Activated CD4-positive, alpha-beta memory T cell treated with anti-CD3 and anti-CD28 coated beads for 36 hours (primary cell): Measurements from ENCODE around the gene USP48. TPM values are rescaled to one million over a fixed set of nuclear protein-coding genes. Genes with fewer than 3 reads are reported as not detected.

Experiments used
- CTCF ChIA-PET: fragments of 350-600 bp; sonication (Branson Sonifier 250); formaldehyde crosslinking; loops from one replicate; lab custom pipeline; 2021; ENCODE audit warnings: antibody characterized with exemption, inconsistent platforms; lab: Charles Lee
- POLR2A ChIA-PET: fragments of 350-600 bp; sonication (Branson Sonifier 250); formaldehyde crosslinking; loops from one replicate; lab custom pipeline; 2021; ENCODE audit warnings: antibody characterized with exemption; lab: Charles Lee
- DNase-seq: peaks from one replicate; pipeline ENCODE4 v3.0.0-alpha.2; 2020
- H3K27ac Mint-ChIP-seq: one replicate; pipeline ENCODE4 v1.8.0; 2021; ENCODE audit warnings: mixed read lengths
- H3K27me3 Mint-ChIP-seq: one replicate; pipeline ENCODE4 v1.8.0; 2021; ENCODE audit warnings: mixed read lengths
- H3K36me3 Mint-ChIP-seq: one replicate; pipeline ENCODE4 v1.8.0; 2021; ENCODE audit warnings: mixed read lengths
- H3K4me1 Mint-ChIP-seq: one replicate; pipeline ENCODE4 v1.8.0; 2021; ENCODE audit warnings: low read depth, mixed read lengths
- H3K4me3 Mint-ChIP-seq: one replicate; pipeline ENCODE4 v1.8.0; 2021; ENCODE audit warnings: mild to moderate bottlenecking, mixed read lengths
- H3K9me3 Mint-ChIP-seq: one replicate; pipeline ENCODE4 v1.8.0; 2021; ENCODE audit warnings: mixed read lengths
- intact Hi-C: fragments of 100-400 bp; cut with micrococcal nuclease; formaldehyde crosslinking; loops from one replicate; pipeline ENCODE4 v1.15.1; 2023
- total RNA-seq, 2 experiments: library from RNA; stranded (reverse); gene quantifications; one replicate each; pipeline ENCODE4 v1.2.3, GENCODE V29; 2021

The USP48 gene
- total RNA-seq, 2 experiments from 2014 or later, result 77.2 to 91.1 TPM

- Mint-ChIP-seq H3K27me3 (no peaks in the 10 kb centered on the region), H3K9me3 (no peaks in the 10 kb centered on the region), H3K27ac (no peak overlapping the region), H3K4me3 (no peak overlapping the region), H3K36me3 (peaks cover 57% of the 10 kb centered on the region), H3K4me1 (peaks cover 4% of the 10 kb centered on the region)
- ChIA-PET CTCF (interaction anchor here (0.6 to 2.1 kb wide), 3 partner anchors 11 to 260 kb away, joined by 3 to 5 read pairs (median 4); no protein-coding TSS in a partner anchor), POLR2A (no interaction called here)
- no peak for DNase-seq
- intact Hi-C loops, result no loop called here
Measured at GRCh38 chr1:21703318-21703963, 79.5 kb downstream of the USP48 start.

GRCh38 chr1:21702780-21703179 is 80.2 kb downstream of the USP48 start:
- H3K27me3 Mint-ChIP-seq, result no peaks in the 10 kb centered on the region
- peaks cover 59% of the 10 kb centered on the region for H3K36me3 Mint-ChIP-seq
- intact Hi-C loops, result no loop called here
- no peak for DNase-seq
- H3K4me1 Mint-ChIP-seq, result peaks cover 4% of the 10 kb centered on the region
- CTCF ChIA-PET, result interaction anchor here (0.6 to 2.1 kb wide), 3 partner anchors 12 to 261 kb away, joined by 3 to 5 read pairs (median 4); no protein-coding TSS in a partner anchor
- POLR2A ChIA-PET, result interaction anchor here (0.6 kb wide), 1 partner anchor 54 kb away, joined by 3 read pairs; no protein-coding TSS in a partner anchor
- H3K9me3 Mint-ChIP-seq, result no peaks in the 10 kb centered on the region
- no peak overlapping the region for H3K4me3 Mint-ChIP-seq
- H3K27ac Mint-ChIP-seq, result no peak overlapping the region

DNA sequence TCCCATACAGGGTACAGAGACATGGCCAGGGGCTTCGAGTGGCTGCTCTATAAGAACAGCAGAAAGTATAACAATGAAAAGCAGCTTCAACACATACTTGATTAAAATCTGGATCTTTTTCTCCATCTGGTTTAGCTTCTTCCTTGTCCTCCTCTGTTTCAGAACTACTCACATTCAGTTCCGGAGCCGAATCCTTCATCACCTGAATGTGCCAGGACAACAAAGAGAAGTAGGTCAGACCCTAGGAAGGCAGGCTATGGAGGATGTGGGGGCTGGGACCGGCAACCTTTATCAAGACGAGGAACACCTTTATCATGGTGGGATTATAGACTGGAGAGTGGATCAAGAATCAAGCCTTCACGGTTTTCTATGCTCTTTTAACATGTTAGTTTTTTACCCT is 81.5 kb downstream of the USP48 start:
- Mint-ChIP-seq H3K27ac (no peak overlapping the region), H3K36me3 (peaks cover 52% of the 10 kb centered on the region)

DNA sequence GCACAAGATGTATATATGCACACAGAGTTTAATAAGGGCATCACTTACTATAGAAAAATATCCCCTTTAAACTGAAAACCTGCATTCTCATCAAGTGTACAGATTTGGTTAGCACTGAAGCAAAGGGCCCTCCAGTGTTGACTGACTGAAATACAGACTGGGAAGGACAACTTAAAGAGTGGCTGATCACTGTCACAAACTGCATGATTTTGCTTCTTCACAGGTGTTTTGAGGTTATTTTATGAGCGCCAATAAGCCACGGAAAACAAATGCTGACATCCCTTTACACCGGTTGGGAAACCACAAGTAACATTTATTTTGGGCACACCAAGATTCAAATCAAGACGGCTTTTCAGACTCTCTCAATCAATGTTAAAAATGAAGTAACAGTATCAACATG is 82.9 kb downstream of the USP48 start:
- intact Hi-C loops, result no loop called here
- peaks cover 4% of the 10 kb centered on the region for H3K4me1 Mint-ChIP-seq
- no peak for DNase-seq
- H3K36me3 Mint-ChIP-seq, result peaks cover 46% of the 10 kb centered on the region
- CTCF ChIA-PET, result no interaction called here
- POLR2A ChIA-PET, result no interaction called here
- H3K9me3 Mint-ChIP-seq, result no peaks in the 10 kb centered on the region
- no peaks in the 10 kb centered on the region for H3K27me3 Mint-ChIP-seq
- H3K27ac Mint-ChIP-seq, result no peak overlapping the region
- H3K4me3 Mint-ChIP-seq, result no peak overlapping the region

More for the DNA sequence above, 81.5 kb downstream of the USP48 start:
- DNase-seq, result no peak
- Mint-ChIP-seq H3K9me3 (no peaks in the 10 kb centered on the region), H3K4me1 (peaks cover 4% of the 10 kb centered on the region), H3K27me3 (no peaks in the 10 kb centered on the region), H3K4me3 (no peak overlapping the region)
- ChIA-PET POLR2A (no interaction called here), CTCF (interaction anchor here (0.9 to 1.0 kb wide), 2 partner anchors 60 to 81 kb away, joined by 3 read pairs; no protein-coding TSS in a partner anchor)
- intact Hi-C loops, result no loop called here

GRCh38 chr1:21696931-21697330 is 86.0 kb downstream of the USP48 start:
- Mint-ChIP-seq H3K4me3 (no peak overlapping the region), H3K27ac (no peak overlapping the region), H3K36me3 (peaks cover 49% of the 10 kb centered on the region), H3K9me3 (no peaks in the 10 kb centered on the region), H3K27me3 (no peaks in the 10 kb centered on the region), H3K4me1 (no peaks in the 10 kb centered on the region)
- no peak for DNase-seq
- intact Hi-C loops, result no loop called here
- ChIA-PET CTCF (no interaction called here), POLR2A (no interaction called here)

DNA sequence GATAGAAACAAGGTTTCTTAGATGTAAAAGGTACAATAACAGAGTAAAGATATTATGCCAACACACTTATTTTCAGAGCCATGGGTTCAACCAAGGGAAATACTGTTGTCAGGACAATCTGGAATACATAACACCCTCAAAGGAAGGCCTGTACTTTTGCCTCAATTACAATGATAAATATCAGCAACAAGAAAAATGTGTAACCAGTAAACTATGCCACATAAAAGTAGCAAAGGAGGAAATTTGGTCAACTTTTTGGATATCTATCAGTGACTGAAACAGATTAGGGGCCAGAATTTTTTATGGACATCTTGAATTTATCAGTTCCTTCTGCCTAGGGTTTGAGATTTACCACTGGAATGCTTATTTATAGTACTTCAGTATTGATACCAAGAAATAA is 89.2 kb downstream of the USP48 start:
- intact Hi-C loops, result no loop called here
- Mint-ChIP-seq H3K27me3 (no peaks in the 10 kb centered on the region), H3K9me3 (no peaks in the 10 kb centered on the region), H3K27ac (no peak overlapping the region), H3K4me3 (no peak overlapping the region), H3K4me1 (no peaks in the 10 kb centered on the region), H3K36me3 (peaks cover 45% of the 10 kb centered on the region)
- no peak for DNase-seq
- POLR2A ChIA-PET, result no interaction called here
- CTCF ChIA-PET, result no interaction called here

DNA sequence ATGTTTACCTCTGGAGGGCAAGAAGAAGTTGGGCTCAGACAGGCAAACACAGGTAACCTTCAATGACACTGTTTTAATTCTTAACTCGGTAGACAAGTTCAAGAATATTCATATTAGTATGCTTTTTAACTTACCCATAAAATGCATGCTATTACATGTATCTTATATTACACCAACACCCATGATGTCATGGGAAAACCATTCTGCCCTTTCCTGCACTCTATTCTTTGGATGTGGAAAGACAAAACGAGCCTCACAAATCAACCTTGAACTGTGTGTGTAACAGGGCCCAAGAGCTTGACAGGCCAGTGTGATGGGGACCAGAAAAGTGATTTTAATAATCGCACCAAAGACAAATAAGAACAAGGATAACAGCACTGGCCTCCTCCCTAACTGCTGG is 91.2 kb downstream of the USP48 start:
- POLR2A ChIA-PET, result no interaction called here
- peaks cover 55% of the 10 kb centered on the region for H3K36me3 Mint-ChIP-seq
- no peak overlapping the region for H3K4me3 Mint-ChIP-seq
- H3K27ac Mint-ChIP-seq, result no peak overlapping the region
- H3K4me1 Mint-ChIP-seq, result no peaks in the 10 kb centered on the region
- no peak for DNase-seq
- H3K9me3 Mint-ChIP-seq, result no peaks in the 10 kb centered on the region
- CTCF ChIA-PET, result no interaction called here
- intact Hi-C loops, result no loop called here
- no peaks in the 10 kb centered on the region for H3K27me3 Mint-ChIP-seq

GRCh38 chr1:21689661-21690372 is 93.1 kb downstream of the USP48 start:
- POLR2A ChIA-PET, result no interaction called here
- H3K27ac Mint-ChIP-seq, result no peak overlapping the region

DNA sequence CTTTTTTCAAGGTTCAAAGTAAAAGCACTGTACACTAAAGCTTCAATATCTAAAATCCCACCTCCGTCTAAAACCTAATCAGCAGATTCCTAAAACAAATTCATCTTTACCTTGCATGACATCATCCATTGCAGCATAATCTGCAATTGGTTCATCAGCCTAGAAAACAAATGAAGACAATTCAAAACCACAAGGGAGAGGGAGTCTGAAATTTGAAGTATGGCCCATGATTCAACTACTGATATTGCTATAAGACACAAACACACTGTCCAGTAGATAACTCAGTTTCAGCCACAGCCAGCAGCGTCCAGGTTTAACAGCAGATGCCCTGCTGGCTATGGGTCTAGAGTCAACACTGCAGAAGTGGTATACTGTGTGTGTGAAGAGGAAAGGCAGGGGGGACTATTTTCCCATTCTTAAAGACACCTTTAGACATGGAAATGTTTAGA is 95.8 kb downstream of the USP48 start:
- DNase-seq, result no peak
- Mint-ChIP-seq H3K4me1 (no peaks in the 10 kb centered on the region), H3K36me3 (peaks cover 62% of the 10 kb centered on the region), H3K4me3 (no peak overlapping the region), H3K9me3 (no peaks in the 10 kb centered on the region), H3K27ac (no peak overlapping the region), H3K27me3 (no peaks in the 10 kb centered on the region)
- ChIA-PET POLR2A (no interaction called here), CTCF (no interaction called here)
- intact Hi-C loops, result no loop called here

More at GRCh38 chr1:21689661-21690372, 93.1 kb downstream of the USP48 start:
- intact Hi-C loops, result no loop called here
- no peak for DNase-seq
- Mint-ChIP-seq H3K4me1 (no peaks in the 10 kb centered on the region), H3K27me3 (no peaks in the 10 kb centered on the region), H3K36me3 (peaks cover 70% of the 10 kb centered on the region), H3K9me3 (no peaks in the 10 kb centered on the region), H3K4me3 (no peak overlapping the region)
- CTCF ChIA-PET, result no interaction called here

- Mint-ChIP-seq H3K4me1 (peaks cover 4% of the 10 kb centered on the region), H3K27ac (no peak overlapping the region), H3K4me3 (no peak overlapping the region), H3K36me3 (peaks cover 57% of the 10 kb centered on the region), H3K27me3 (no peaks in the 10 kb centered on the region), H3K9me3 (no peaks in the 10 kb centered on the region)
- ChIA-PET POLR2A (no interaction called here), CTCF (no interaction called here)
- intact Hi-C loops, result no loop called here
- DNase-seq, result no peak
Measured at GRCh38 chr1:21685946-21686678, 96.8 kb downstream of the USP48 start.

DNA sequence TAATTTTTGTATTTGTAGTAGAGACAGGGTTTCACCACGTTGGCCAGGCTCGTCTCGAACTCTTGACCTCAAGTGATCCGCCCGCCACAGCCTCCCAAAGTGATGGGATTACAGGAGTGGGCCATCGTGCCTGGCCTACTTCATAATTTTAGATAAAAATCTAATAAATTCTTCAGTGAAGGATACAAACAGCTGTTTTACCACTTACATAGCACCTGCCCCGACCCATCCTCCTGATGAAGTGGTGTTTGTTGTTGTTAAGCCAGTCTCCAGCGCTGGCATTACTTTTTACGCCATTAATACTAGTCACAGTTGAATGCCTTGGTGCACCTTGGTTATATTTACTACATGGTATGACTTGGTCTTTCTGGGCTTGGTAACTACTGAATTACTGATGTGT is 101.5 kb downstream of the USP48 start:
- H3K4me3 Mint-ChIP-seq, result no peak overlapping the region
- no peak for DNase-seq
- peak overlapping the region; percentile 56 for H3K27ac Mint-ChIP-seq
- peaks cover 8% of the 10 kb centered on the region for H3K4me1 Mint-ChIP-seq
- no peaks in the 10 kb centered on the region for H3K27me3 Mint-ChIP-seq
- H3K9me3 Mint-ChIP-seq, result no peaks in the 10 kb centered on the region
- intact Hi-C loops, result no loop called here
- ChIA-PET POLR2A (no interaction called here), CTCF (no interaction called here)
- peaks cover 44% of the 10 kb centered on the region for H3K36me3 Mint-ChIP-seq

DNA sequence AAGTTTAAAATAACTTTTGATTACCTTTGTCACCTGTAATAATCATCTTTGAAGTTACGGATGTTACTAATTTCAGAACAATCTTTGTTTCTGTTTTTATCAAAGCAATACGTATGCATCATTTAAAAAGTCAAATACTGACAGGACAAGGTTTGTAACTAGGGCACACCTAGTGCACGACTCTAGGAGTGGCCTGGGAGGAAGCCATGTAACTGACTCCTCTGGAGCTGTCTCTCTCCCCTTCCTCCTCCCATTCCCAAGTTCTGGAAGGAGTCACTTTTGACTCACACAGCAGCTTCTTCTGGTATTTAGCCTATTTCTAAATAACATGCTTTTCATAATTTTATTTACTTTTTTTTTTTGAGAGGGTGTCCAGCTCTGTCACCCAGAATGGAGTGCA is 102.0 kb downstream of the USP48 start:
- intact Hi-C loops, result no loop called here
- ChIA-PET CTCF (no interaction called here), POLR2A (interaction anchor here (0.7 kb wide), 1 partner anchor 102 kb away, joined by 3 read pairs; no protein-coding TSS in a partner anchor)
- Mint-ChIP-seq H3K27ac (no peak overlapping the region), H3K9me3 (no peaks in the 10 kb centered on the region), H3K4me3 (no peak overlapping the region), H3K36me3 (peaks cover 39% of the 10 kb centered on the region), H3K27me3 (no peaks in the 10 kb centered on the region), H3K4me1 (peaks cover 8% of the 10 kb centered on the region)
- DNase-seq, result no peak
